Keratinocyte (primary cell): Measurements from ENCODE around the gene OSBPL10. TPM values are rescaled to one million over a fixed set of nuclear protein-coding genes. Genes with fewer than 3 reads are reported as not detected.

Experiments used
- DNase-seq: peaks from one replicate; pipeline ENCODE4 v3.0.0-alpha.2; 2011; ENCODE audit warnings: low read depth, missing footprints, low spot score
- FAIRE-seq: peaks from 2 replicates; lab custom pipeline; 2011; peaks lifted over from hg19 to GRCh38; lab: Jason Lieb, UNC
- H2AFZ ChIP-seq: 2 replicates; pipeline ENCODE4 v1.6.0; 2012; ENCODE audit warnings: low read length, control low read depth, inconsistent platforms; ENCODE audit not compliant: control insufficient read depth
- H3K27ac ChIP-seq: 2 replicates; pipeline ENCODE4 v1.5.1; 2011; ENCODE audit warnings: low read length; ENCODE audit not compliant: control insufficient read depth, insufficient read depth
- H3K27me3 ChIP-seq: 3 replicates; pipeline ENCODE4 v1.6.0; 2011; ENCODE audit warnings: low read length; ENCODE audit not compliant: control insufficient read depth, insufficient read depth; ENCODE audit errors: extremely low read depth
- H3K36me3 ChIP-seq, 2 experiments: 2 replicates in 1 of 2; 3 replicates in 1 of 2; pipeline ENCODE4 v1.5.1; 2011; ENCODE audit warnings: low read length in 2 of 2, mild to moderate bottlenecking in 1 of 2; ENCODE audit not compliant: control insufficient read depth in 2 of 2, insufficient read depth in 2 of 2; ENCODE audit errors: extremely low read depth in 1 of 2
- H3K4me1 ChIP-seq: 3 replicates; pipeline ENCODE4 v1.5.1; 2011; ENCODE audit warnings: low read length; ENCODE audit not compliant: control insufficient read depth, insufficient read depth; ENCODE audit errors: extremely low read depth
- H3K4me2 ChIP-seq: 3 replicates; pipeline ENCODE4 v1.6.0; 2011; ENCODE audit warnings: low read depth, low read length; ENCODE audit not compliant: control insufficient read depth, insufficient read depth; ENCODE audit errors: extremely low read depth
- H3K4me3 ChIP-seq, 3 experiments: fragments of 200-600 bp in 1 of 3; sonication (generic) in 1 of 3; 2 replicates in 2 of 3; 3 replicates in 1 of 3; pipeline ENCODE4 v1.5.1; 2011 to 2016; ENCODE audit warnings: low read length in 3 of 3, mild to moderate bottlenecking in 3 of 3, control low read depth in 2 of 3, inconsistent platforms in 1 of 3, low read depth in 1 of 3, mixed read lengths in 1 of 3, mixed run types in 1 of 3, moderate library complexity in 1 of 3; ENCODE audit not compliant: control insufficient read depth in 2 of 3, insufficient read depth in 2 of 3; ENCODE audit errors: extremely low read depth in 1 of 3
- H3K79me2 ChIP-seq: 2 replicates; pipeline ENCODE4 v1.6.0; 2012; ENCODE audit warnings: low read length; ENCODE audit not compliant: control insufficient read depth, insufficient read depth
- H3K9ac ChIP-seq: 3 replicates; pipeline ENCODE4 v1.6.0; 2011; ENCODE audit warnings: low read length; ENCODE audit not compliant: control insufficient read depth, insufficient read depth; ENCODE audit errors: extremely low read depth
- H3K9me1 ChIP-seq: 3 replicates; pipeline ENCODE4 v1.6.0; 2011; ENCODE audit warnings: low read length; ENCODE audit not compliant: control insufficient read depth, insufficient read depth; ENCODE audit errors: extremely low read depth
- H3K9me3 ChIP-seq: 2 replicates; pipeline ENCODE4 v1.5.1; 2012; ENCODE audit warnings: low read depth, low read length; ENCODE audit not compliant: control insufficient read depth
- H4K20me1 ChIP-seq: 3 replicates; pipeline ENCODE4 v1.6.0; 2011; ENCODE audit warnings: low read length; ENCODE audit not compliant: control insufficient read depth, insufficient read depth; ENCODE audit errors: extremely low read depth
- CTCF ChIP-seq, 3 experiments: IDR thresholded peaks in 1 of 3; conservative IDR thresholded peaks in 1 of 3; optimal IDR thresholded peaks in 1 of 3; 2 replicates in 2 of 3; 3 replicates in 1 of 3; pipeline versions ENCODE3 to v1.5.1; 2011; ENCODE audit warnings: low read length in 3 of 3, mild to moderate bottlenecking in 3 of 3, moderate library complexity in 2 of 3, control low read depth in 1 of 3, inconsistent platforms in 1 of 3; ENCODE audit not compliant: insufficient read depth in 2 of 3; ENCODE audit errors: extremely low read depth in 1 of 3
- EZH2 ChIP-seq: IDR thresholded peaks from one replicate; pipeline ENCODE4 v1.6.1; 2012; ENCODE audit warnings: inconsistent platforms, mild to moderate bottlenecking, low read length, moderate library complexity
- dilution Hi-C: fragments of 300-500 bp; cut with MboI; formaldehyde crosslinking; loops from one replicate; pipeline ENCODE4 v1.7.0; 2020; ENCODE audit warnings: low sequenced_read_pairs; ENCODE audit not compliant: extremely low pct_ligation_motif_present
- polyA plus RNA-seq, 5 experiments: library from polyadenylated mRNA; depleted of rRNA in 3 of 5; stranded (reverse) in 3 of 5; stranded (forward) in 1 of 5; unstranded in 1 of 5; fragments of >200 nt; gene quantifications; 1 replicate in 1 of 5; 2 replicates in 3 of 5; 3 replicates in 1 of 5; pipeline versions ENCODE4 v1.2.1 to v1.2.3, GENCODE V29; 2011 to 2012; ENCODE audit warnings: missing spikeins in 2 of 5, low read depth in 1 of 5, low replicate concordance in 1 of 5

Gene OSBPL10
- polyA plus RNA-seq, 1 donor (not counting 4 experiments of a cell fraction or from before 2014, with no cell fraction given), result 50.1 TPM

DNA sequence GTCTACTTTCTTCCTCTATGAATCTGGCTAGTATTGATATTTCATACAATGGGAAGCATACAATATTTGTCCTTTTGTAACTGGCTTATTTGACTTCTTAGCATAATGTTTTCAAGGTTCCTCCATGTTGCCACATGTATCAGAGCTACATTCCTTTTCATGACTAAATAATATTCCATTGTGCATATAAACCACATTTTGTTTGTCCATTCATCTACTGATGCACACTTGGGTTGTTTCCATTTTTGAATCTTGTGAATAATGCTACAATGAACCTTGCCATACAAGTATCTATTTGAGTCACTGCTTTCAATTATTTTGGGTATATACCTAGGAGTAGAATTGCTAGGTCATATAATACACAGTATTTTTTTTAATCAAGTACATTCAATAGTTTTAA is 38.0 kb downstream of the OSBPL10 start:
- no peak overlapping the region for H3K4me3 ChIP-seq
- DNase-seq, result no peak
- no peak overlapping the region for H3K9ac ChIP-seq
- no peaks in the 10 kb centered on the region for H3K27me3 ChIP-seq
- H3K9me1 ChIP-seq, result peaks cover 7% of the 10 kb centered on the region
- peaks cover 91% of the 10 kb centered on the region for H3K79me2 ChIP-seq
- H3K9me3 ChIP-seq, result no peaks in the 10 kb centered on the region
- no peak overlapping the region for H2AFZ ChIP-seq
- H3K36me3 ChIP-seq, result peaks cover 2 to 3% of the 10 kb centered on the region in 2 experiments
- H4K20me1 ChIP-seq, result peaks cover 23% of the 10 kb centered on the region
- no peak overlapping the region for H3K4me2 ChIP-seq
- dilution Hi-C loops, result no loop called here
- H3K27ac ChIP-seq, result peak overlapping the region; percentile 17
- FAIRE-seq, result no peak
- TF ChIP-seq EZH2, result no peak
- no peak for TF ChIP-seq CTCF (optimal IDR thresholded peaks at IDR 0.05 in 1 of 3, IDR thresholded peaks at IDR 0.05 in 1 of 3, conservative IDR thresholded peaks at IDR 0.05 in 1 of 3; ENCODE audit: extremely low read depth in 1 of 3, insufficient read depth in 2 of 3, low read length in 3 of 3)
- H3K4me1 ChIP-seq, result peaks cover 48% of the 10 kb centered on the region

GRCh38 chr3:31942446-31942845 is 38.6 kb downstream of the OSBPL10 start:
- Histone ChIP-seq H4K20me1 (peaks cover 23% of the 10 kb centered on the region), H3K27me3 (no peaks in the 10 kb centered on the region), H3K27ac (peak overlapping the region; percentile 17), H3K4me2 (no peak overlapping the region), H3K4me1 (peaks cover 45% of the 10 kb centered on the region), H2AFZ (no peak overlapping the region), H3K9me3 (no peaks in the 10 kb centered on the region), H3K9ac (no peak overlapping the region), H3K79me2 (peaks cover 91% of the 10 kb centered on the region), H3K9me1 (peaks cover 4% of the 10 kb centered on the region), H3K4me3 (no peak overlapping the region), H3K36me3 (peaks cover 2 to 3% of the 10 kb centered on the region in 2 experiments)
- dilution Hi-C loops, result no loop called here
- DNase-seq (no peak), FAIRE-seq (no peak)
- TF ChIP-seq CTCF (optimal IDR thresholded peaks at IDR 0.05 in 1 of 3, IDR thresholded peaks at IDR 0.05 in 1 of 3, conservative IDR thresholded peaks at IDR 0.05 in 1 of 3; ENCODE audit: extremely low read depth in 1 of 3, insufficient read depth in 2 of 3, low read length in 3 of 3) (no peak), EZH2 (no peak)
